Stimulated activated CD4-positive, alpha-beta T cell treated with anti-CD3 and anti-CD28 coated beads, Interleukin-2, amount 100 ng/mL, for 24 hours (primary cell): ENCODE measurements around the gene ZFR2.
A peak's percentile ranks its signal among the peaks of the same experiment; 100 is the strongest.
"Not testable (repeated sequence)": the region's sequence is repeated elsewhere in the genome, so short reads cannot be mapped to it uniquely, and the experiment has no call there.

Experiments used
- DNase-seq, 2 donors: peaks; one replicate each; pipeline ENCODE4 v3.0.0-alpha.2; 2020

ZFR2 gene

GRCh38 chr19:3770136-3770999 lies 98.5 kb downstream of the ZFR2 start:
- DNase-seq = no peak

GRCh38 chr19:3769494-3769893 lies 99.3 kb downstream of the ZFR2 start:
- no peak for DNase-seq

GRCh38 chr19:3768748-3769099 lies 100.1 kb downstream of the ZFR2 start:
- no peak for DNase-seq

- DNase-seq = no peak
Measured at GRCh38 chr19:3768015-3768747, 100.7 kb downstream of the ZFR2 start.

GRCh38 chr19:3767050-3767449 lies 101.8 kb downstream of the ZFR2 start:
- no peak for DNase-seq

- DNase-seq = no peak
Measured at GRCh38 chr19:3766520-3766919, 102.3 kb downstream of the ZFR2 start.

- DNase-seq = not testable (repeated sequence)
Measured at GRCh38 chr19:3765757-3766156, 103.1 kb downstream of the ZFR2 start.

- DNase-seq = no peak
Measured at GRCh38 chr19:3765121-3765520, 103.7 kb downstream of the ZFR2 start.

GRCh38 chr19:3762501-3763459 lies 106.1 kb downstream of the ZFR2 start, which contains the start of gene MRPL54:
Gene MRPL54 (plus strand): TSS chr19:3762682. CDS start chr19:3762701, 19 bp downstream.
- peak; percentile 99 for DNase-seq

GRCh38 chr19:3762130-3762473 lies 106.7 kb downstream of the ZFR2 start:
- DNase-seq = no peak

- peak; percentile 98 for DNase-seq
Measured at GRCh38 chr19:3761382-3762129, 107.3 kb downstream of the ZFR2 start, which contains the start of gene APBA3. Gene APBA3 (minus strand): TSS chr19:3761692. CDS start chr19:3760264, 1,428 bp downstream.

- DNase-seq = peak in 1 of 2 donors; percentile 27
Measured at GRCh38 chr19:3760871-3761361, 107.9 kb downstream of the ZFR2 start.

GRCh38 chr19:3759482-3760254 lies 109.2 kb downstream of the ZFR2 start:
- DNase-seq = no peak

GRCh38 chr19:3758297-3758696 lies 110.5 kb downstream of the ZFR2 start:
- DNase-seq = not testable (repeated sequence)

GRCh38 chr19:3757705-3758104 lies 111.1 kb downstream of the ZFR2 start:
- DNase-seq = not testable (repeated sequence)
